HK-2 (cell line): Measurements from ENCODE around the gene CNKSR2.

Experiments
- DNase-seq: peaks from one replicate; pipeline ENCODE4 v3.0.0-alpha.2; 2018; ENCODE audit not compliant: unreplicated experiment

Gene CNKSR2

DNA sequence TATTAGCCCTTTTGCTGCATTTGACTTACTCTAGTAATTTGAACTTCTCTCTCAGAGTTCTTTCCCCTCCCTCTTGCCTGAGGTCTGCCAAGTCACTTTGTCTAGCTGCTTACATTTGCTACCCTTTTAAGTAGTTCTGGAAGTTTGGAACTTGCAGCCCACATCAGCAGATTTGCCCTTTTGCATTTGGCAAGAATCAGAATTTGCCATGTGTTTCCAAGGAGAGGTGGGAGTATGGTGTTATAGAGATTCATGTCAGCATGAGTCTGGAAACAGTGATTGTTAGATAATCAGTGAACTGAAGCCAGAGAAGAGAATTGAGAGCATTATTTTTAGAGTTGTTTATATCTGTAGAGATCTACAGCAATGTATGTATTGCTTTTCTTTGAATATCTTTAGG is 231.8 kb downstream of the CNKSR2 start:
- DNase-seq, result no peak

DNA sequence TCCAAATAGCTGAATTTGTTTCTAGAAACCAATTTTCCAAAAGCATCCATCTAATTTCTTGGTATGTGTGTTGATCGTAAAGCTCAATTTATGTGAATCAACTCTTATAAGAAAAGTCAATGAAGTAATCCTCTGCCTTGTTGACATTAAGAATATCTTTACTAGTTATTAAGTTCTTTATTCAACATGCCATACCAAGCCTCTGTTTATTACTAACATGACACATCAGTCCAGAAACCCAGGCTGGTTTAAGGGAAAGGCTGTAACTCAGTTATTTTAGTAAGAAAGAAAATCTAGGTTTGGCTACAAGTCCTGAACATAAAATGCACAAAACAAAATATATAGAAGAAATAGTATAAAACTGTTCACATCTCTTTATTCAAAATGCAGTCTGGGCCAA is 235.9 kb downstream of the CNKSR2 start:
- no peak for DNase-seq

DNA sequence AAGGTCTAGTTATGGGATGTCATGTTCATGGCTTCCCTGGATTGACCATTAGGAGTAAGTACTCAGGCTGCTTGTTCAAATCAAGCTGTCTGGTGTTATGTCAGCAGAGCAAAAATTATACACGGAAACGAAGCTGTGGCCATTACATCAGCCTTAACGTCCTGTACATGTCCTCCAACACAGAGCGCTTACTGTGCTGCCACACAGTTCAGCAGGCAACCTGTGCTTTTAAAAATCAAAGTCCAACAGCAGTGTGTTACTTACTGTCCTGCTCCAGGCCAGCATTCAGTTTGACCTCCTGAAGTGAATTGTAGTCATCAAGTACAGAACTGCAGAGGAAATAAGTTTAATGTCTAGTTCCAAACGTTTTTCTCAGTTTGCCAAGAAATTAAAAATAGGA is 237.9 kb downstream of the CNKSR2 start:
- no peak for DNase-seq

DNA sequence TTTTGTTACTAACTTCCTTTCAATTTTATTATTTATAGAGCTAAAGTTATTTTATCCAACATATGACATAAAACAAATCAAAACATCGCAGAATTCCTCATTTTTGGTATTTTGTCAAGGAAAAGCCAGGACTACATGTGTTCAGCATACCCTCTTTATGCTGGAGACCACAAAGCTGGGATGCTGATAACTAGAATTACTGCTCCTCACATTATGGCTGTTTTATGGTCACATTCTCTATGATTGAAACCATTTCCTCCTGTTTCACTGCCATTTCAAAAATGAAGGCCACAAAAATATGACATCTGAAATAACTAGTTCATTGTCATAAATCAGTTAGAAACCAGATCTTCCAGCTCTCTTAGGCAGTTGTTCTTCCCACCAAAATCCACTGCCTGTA is 242.2 kb downstream of the CNKSR2 start:
- no peak for DNase-seq

DNA sequence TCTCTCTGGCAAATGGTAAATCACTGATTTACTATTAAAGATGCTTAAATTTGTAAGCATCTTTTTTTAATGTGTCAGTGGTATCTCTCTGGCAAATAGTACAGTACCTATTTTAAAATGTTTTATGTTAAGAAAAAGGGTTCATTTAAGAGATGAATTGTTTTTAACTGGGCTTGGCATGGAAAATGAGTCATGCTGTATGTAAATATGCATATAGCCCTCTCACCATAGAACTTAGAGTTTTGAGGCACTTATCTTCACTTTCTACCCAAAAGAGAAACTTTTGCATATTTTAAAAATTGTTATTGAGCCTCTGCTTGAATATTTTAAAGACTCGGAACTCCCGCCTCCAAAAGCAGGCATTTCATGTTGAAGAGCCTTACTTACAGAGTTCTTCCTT is 246.0 kb downstream of the CNKSR2 start:
- no peak for DNase-seq

DNA sequence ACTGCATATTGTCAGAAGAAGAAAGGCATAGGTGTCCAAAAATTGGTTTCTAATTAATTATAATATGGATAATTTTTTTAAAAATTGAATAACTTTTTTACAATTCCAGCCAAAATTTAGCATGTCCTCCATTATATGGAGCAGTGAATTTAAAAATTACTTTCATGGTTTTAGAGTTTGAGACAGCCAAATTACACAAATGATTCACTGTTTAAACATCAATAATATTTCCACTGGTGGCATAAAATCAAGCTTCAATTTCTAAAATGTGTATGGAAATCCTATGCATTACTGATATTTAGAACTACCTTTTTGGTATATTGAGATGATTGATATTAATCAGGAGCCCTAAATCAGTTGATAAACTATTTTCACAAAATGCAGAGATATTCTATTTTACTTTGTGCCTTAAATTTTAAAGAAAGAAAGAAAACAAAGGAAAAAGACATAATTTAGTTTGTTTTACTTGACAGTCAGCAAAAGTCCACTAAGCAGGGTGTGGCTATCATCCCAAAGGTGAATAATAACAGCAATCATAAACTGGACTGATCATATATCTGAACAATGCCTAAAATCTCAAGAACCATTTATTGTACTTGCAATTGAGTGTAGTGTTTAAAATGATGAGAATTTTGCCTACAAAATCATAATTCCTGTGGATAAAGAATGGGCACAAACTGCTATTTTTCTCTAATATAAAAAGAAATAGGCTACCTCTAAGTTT is 249.7 kb downstream of the CNKSR2 start:
- no peak for DNase-seq

DNA sequence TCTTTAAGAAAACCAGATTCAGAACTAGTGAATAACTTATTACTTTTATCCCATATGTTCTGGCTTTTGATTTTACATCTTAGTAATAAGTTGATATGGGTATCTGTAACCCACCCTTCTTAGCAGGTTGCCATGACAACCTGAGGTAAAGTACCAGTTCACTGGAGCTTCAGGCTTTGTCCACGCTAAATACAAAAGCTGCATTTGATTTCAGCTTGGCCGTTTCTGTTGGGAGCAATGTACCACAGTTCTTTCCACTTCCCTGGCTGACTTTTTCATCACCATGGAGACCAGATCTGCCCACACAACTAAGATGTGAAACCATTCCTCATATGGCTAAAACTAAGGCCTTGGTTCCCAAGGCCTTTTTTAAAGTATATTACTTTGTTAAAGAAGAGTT is 257.8 kb downstream of the CNKSR2 start:
- no peak for DNase-seq

DNA sequence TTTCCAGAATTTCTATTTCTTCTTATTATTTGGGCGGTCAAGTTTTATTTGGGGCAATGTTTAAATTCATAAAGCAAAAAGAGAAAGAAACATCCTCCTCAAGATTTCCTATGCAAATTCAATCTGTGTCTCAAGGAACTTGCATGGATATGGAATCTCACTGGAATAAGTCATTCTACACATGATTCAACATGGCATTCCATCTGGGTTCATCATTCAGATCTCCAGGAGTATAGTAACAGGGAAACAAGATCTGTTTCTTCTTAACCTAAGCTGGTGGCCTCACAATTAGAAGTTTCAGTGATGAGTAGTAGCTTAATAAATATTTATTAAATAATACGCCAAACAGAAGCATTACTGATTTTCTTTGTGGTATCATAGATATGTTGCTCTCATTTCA is 264.1 kb downstream of the CNKSR2 start:
- DNase-seq, result no peak

DNA sequence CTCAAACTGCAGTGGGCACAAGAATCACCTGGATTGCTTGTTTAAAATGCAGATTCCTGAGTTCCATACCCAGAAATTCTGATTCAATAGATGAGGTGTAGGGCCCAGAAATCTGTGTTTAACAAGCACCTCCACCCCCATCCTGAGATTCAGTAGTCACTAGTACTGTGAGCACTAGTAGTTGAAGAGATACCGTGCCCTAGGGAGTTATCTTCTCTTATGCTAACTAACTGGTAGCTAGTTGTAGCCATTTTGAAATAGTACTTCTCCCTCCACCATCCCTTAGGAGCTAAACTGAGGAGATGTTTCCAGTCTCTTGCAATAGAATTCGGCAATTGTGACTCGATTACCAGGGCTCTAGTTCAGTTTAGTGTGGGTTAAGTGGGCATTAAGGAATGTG is 265.6 kb downstream of the CNKSR2 start:
- DNase-seq, result no peak

DNA sequence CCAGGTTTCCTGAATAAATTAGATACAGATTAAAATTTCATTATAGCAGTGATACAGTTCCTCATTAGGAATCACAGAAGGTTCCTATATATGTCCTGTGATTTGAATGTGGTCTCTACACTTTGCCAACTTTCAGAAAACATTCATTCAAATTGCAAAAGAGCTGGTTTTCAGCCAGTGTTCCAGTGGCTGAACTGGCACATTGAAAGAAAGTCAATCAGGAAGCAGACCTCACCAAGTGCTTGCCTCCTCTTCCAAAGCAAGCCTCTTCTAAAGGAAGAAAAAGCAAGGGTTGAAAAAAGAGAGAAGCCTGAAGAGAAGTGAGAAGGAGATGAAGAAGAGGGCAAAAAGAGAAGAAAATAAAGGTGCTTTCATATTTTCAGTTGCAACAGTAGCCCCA is 271.2 kb downstream of the CNKSR2 start:
- DNase-seq, result no peak

DNA sequence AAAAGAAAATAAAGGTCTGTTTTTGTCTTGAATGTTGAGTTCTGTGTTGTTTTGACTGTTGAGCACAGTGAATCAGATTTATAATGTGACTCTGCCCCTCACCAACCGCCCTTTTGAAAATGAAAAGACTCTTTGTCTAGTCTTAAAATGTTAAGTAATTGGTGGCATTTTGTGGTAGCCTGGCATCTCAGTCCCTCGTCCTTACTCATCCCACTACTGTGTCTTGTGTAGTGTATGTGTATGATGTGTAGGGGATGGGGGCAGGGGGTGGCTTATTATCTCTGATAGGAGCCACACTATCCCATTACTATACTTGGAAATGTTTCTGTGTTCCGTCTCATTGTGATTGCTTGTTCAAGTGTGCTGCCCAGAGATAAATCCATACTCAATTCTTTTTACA is 271.7 kb downstream of the CNKSR2 start:
- no peak for DNase-seq

DNA sequence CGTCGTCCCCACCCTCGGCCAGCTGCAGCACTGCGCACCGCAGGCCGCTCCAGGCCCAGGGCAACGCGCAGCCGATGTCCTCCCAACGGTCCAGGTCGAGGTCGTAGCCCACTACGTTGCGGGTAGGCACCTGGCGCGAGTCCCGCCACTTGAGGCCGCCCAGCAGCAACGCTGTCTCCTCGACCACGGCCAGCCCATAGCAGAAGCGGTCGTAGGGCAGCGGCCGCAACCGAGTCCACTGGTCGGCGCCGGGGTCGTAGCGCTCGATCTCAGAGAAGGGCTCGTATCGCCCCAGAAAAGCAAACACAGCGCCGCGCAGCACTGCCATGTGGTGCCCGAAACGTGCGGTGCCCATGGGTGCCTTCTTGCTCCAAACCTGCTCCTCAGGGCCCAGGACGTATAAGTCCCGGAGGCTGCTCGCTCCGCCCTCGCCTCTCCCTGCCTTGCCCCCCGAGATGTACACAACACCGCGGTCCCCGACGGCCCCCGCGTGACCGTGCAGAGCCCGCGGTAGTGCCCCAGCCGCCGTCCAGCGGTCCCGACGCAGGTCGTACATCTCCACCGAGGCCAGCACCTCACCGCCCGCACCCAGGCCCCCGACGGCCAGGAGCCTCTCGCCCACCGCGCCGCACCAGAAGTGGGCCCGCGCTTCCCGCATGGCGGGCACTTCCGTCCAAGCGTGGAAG is 281.8 kb downstream of the CNKSR2 start:
- no peak for DNase-seq

DNA sequence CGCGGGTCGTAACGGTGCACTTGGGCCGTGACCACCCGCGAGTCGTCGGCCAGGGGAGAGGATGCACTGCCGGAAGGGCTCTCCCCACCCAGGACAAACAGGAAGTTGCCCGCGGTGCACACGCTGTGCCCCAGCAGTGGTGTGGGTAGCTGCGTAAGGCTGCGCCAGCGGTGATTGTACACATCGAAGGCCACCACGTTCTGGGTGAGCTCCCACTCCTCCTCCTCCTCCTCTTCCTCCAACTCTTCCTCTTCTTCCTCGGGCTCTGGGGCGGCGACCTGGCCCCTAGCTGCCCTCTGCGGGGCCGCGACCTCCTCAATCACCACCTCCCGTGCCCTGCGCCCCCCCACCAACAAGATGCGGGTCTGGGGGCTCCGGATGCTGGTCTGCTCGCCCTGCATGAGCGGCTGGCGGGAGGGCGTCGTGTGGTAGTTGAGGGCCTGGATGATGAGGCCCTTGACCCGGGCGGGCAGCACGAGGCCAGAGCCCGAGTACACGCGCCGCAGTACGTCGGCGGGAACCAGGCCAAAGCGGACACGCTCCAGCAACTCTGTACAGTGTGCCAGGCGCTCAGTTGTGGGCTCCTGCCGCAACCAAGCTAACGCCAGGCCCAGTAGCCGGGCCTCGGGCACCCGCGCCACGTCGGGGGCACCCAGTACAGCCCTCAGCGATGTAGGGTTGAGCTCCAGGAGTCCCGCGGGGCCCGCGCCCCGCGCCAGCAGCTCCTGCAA is 282.5 kb downstream of the CNKSR2 start:
- no peak for DNase-seq

DNA sequence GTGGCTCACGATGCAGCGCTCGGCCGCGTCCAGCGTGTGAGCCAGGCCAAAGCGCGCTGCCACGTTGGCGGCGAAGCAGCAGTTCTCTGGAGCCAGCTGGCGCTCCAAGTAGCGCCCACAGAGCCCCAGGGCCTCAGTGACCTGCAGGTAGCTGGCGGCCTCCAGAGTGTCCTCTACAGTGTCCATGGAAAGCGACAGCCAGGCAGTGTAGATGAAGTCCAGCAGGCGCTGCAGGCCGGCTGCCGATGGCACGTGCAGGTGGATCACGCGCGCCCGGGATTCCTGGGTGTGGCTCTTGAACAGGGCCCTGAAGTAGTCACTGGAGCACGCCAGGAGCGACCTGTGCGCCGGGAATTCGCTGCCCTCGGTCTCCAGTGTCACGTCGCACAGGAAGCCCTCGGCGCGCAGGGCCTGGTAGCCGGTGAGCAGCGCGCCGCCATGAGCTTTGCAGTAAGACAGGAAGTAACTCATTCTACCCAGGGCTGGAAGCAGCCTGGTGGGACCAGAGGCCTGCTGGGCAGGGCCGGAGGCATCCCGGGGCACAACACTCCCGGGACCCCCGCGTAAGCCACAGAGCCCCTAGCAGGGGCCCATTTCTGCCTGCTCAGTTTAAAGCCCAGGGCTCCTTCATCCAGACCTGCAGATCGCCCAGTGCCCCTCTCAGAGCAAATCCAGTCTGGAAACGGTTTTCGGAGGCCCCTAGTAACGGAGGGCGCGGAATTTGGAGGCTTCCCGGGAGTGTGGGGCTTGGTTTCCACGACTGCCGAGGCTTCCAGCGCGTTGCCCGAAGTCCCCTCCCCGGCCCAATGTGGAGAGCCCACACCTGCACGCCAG is 283.3 kb downstream of the CNKSR2 start:
- DNase-seq, result no peak

DNA sequence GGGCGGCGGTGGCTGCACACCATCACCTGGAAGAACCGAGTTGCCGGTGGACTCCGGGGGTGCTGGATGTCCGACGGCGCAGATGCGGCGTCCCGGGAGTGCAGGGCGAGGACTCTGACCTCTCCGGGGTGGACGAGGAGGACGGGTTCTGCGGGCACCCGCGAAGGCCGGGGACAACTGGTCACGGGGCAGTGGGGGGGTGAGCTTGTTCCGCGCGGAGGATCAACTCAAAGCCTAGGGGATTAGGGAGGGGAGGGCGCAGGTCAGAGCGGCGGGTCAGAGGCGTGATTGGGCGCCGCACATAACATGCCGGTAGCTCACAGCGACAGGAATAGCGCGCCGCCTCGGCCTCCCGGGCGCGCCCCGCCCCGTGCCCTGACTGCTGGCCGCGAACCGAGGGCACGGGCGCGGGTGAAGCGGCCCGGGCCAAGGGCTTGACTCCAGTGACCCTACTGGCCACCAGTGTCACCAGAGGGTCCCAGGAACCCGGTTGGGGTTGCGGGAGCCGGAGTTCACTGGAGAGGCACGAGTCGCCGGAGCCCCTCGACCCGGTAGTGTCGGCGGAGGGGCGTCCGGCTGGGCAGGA is 284.0 kb downstream of the CNKSR2 start, which contains the start of gene KLHL34:
KLHL34 (minus strand) TSS at position 179 of the 586 bp plus-strand sequence. CDS start 542 bp downstream, outside the sequence.
- no peak for DNase-seq

DNA sequence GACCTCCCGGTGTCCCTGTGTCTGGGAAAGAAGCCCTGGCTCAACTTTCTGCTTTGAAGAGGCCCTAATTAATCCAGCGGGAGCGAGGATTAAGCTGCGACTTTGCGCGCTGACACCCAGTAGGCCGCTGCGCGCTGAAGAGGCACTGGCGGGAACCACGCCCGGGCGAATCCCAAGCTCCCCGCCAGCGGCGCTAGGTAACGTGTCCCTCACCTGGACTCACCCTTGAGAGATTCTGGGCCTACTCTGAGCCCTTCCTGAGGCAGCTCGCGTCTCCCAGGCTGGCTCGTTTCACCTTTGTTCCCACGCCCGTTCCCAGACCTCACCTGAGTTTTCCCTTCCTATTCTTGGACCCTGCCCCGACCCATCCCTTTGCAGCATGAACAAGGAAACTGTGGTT is 284.5 kb downstream of the CNKSR2 start:
- no peak for DNase-seq

DNA sequence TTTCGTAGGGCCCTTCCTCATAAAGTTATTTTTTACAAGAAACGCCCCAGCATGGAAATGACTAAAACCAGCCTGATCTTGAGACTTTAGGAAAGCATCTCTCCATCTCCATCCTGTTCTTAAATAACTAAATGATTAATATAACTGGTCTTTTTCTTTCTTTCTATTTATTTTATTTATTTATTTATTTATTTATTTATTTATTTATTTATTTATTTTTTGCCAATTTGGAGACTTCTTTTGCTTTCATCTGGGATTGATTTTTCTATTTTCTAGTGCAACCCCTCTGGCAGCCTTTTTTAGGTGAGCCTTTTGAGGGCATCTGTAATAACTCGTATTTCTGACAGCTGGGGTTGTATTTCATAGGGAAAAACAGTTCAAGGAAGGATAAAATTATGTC is 285.1 kb downstream of the CNKSR2 start:
- DNase-seq, result no peak

DNA sequence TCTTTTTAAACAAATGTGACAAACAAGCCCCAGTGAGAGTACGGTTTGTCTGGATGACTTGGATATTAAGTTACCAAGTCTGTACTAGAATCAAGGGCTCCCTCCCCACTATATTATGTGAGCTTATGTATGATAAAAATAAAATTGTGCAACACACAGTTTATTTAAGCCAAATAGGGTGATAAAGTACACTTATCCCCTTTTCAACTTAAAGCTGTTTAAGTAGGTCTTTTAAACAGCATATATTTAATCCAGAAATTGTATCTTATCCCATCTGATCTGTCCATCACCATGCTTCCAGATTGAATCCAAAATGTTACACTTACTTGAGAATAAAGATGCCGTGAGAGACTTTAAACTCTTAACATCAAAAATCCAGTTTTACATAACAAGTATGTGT is 285.9 kb downstream of the CNKSR2 start:
- no peak for DNase-seq

DNA sequence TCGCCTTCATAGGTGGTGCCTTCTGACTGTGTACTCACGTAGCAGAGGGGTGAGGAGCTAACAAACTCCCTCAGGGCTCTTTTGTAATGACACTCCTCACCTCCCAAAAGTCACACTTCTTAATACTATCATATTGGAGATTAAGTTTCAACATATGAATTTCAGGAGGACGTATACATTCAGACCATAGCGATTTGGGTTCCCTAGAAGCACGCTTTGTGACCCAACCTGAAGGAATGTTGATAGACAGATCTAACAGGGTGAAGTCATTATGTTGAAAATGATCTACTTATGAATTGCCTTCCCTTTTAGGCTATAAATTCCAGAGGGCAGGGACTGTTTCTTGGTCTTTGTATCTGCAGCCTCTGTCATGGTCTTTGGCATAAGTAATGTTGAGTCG is 287.1 kb downstream of the CNKSR2 start:
- DNase-seq, result no peak

DNA sequence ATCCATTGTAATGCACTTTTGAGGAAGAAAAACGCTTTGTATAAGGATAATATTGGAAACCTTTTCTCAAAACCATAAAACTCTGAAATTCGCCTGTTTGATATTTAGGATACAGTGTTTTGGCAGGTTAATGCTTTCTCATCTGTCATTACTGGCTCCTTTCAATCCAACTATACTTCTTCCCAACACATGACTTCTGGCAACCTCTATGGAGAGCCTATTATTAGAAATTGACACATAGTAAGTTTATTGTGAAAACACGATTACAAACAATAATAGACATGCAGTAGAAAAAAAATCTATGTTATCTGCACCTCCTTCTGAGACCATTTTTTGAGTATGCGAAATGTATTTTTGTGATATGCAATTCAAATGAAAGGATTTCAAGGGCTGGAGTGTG is 288.5 kb downstream of the CNKSR2 start:
- DNase-seq, result no peak

DNA sequence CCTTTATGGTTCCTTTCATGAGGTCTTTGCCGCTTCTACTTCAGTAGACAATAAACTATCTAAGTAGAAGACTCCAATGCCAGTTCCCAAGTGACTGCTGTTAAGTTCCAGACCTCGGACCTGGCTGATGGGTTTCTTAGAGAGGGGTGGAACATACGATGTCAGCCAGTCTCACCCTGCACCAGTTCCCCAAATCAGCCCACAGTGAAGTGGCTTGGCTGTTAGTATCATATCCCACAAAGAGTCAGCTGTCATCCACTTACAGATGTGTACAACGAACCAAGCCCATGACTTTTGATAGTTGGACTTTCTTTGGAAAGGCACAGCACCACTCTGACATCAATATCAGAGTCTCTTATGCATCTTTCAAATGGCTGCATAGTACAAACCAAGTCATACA is 292.0 kb downstream of the CNKSR2 start:
- DNase-seq, result no peak

DNA sequence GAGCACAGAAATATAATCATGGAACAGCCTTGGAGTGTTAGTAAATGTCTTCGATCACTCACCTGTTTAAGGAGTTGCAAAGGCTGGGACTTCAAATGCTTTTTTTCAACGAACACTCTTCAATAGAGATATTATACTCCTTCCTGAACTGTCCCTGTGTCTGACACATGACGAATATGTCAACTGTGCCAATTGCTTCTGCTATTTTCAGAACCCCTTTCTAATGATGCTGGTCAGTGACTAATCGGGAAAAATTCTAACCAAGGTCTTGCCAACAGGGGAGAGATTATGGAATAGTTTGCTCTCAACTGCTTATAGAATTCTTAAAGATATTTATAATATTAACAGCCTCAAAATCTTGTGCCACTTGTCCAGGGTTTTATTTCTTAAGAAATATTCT is 292.5 kb downstream of the CNKSR2 start:
- no peak for DNase-seq
